WTC11 (cell line): ENCODE measurements around the gene BCL11B. TPM values are rescaled to one million over a fixed set of nuclear protein-coding genes. Genes with fewer than 3 reads are reported as not detected.

ENCODE experiments used
- ATF1 ChIP-seq: sonication (generic); formaldehyde crosslinking; IDR thresholded peaks from 2 replicates; pipeline ENCODE4 v1.8.1; 2023; ENCODE audit warnings: mild to moderate bottlenecking, moderate library complexity, missing genetic modification reagents
- CBFB ChIP-seq: sonication (generic); formaldehyde crosslinking; IDR thresholded peaks from 2 replicates; pipeline ENCODE4 v1.8.1; 2022; ENCODE audit warnings: mild to moderate bottlenecking, low read depth, missing genetic modification reagents
- FOXJ3 ChIP-seq: sonication (generic); formaldehyde crosslinking; IDR thresholded peaks from 2 replicates; pipeline ENCODE4 v1.9.0; 2021; ENCODE audit warnings: missing genetic modification reagents, mild to moderate bottlenecking, borderline replicate concordance
- IRF2 ChIP-seq: sonication (generic); formaldehyde crosslinking; IDR thresholded peaks from 2 replicates; pipeline ENCODE4 v1.8.0; 2022; ENCODE audit warnings: low read depth, missing genetic modification reagents, borderline replicate concordance
- MYBL2 ChIP-seq: sonication (generic); formaldehyde crosslinking; IDR thresholded peaks from 2 replicates; pipeline ENCODE4 v1.8.1; 2023; ENCODE audit warnings: mild to moderate bottlenecking, moderate library complexity, missing genetic modification reagents
- NR2C2 ChIP-seq: sonication (generic); formaldehyde crosslinking; IDR thresholded peaks from 2 replicates; pipeline ENCODE4 v1.8.0; 2022; ENCODE audit warnings: mild to moderate bottlenecking, missing genetic modification reagents
- TCF7 ChIP-seq: sonication (generic); formaldehyde crosslinking; IDR thresholded peaks from 2 replicates; pipeline ENCODE4 v1.8.0; 2022; ENCODE audit warnings: mild to moderate bottlenecking, low read depth, missing genetic modification reagents, moderate library complexity
- TEAD1 ChIP-seq: sonication (generic); formaldehyde crosslinking; IDR thresholded peaks from 2 replicates; pipeline ENCODE4 v1.8.0; 2022; ENCODE audit warnings: mild to moderate bottlenecking, missing genetic modification reagents
- TEAD4 ChIP-seq: sonication (generic); formaldehyde crosslinking; IDR thresholded peaks from 2 replicates; pipeline ENCODE4 v1.8.0; 2022; ENCODE audit warnings: mild to moderate bottlenecking, missing genetic modification reagents
- TP53 ChIP-seq: sonication (generic); formaldehyde crosslinking; IDR thresholded peaks from 2 replicates; pipeline ENCODE4 v1.8.1; 2023; ENCODE audit warnings: mild to moderate bottlenecking, missing genetic modification reagents
- ZNF317 ChIP-seq: sonication (generic); formaldehyde crosslinking; IDR thresholded peaks from 2 replicates; pipeline ENCODE4 v1.8.1; 2023; ENCODE audit warnings: low read depth, mild to moderate bottlenecking, moderate library complexity, missing genetic modification reagents, borderline replicate concordance
- ZNF423 ChIP-seq: fragments of 250-450 bp; sonication (Bioruptor Pico); IDR thresholded peaks from 2 replicates; pipeline ENCODE4 v2.1.2; 2022; ENCODE audit warnings: mild to moderate bottlenecking, moderate library complexity
- total RNA-seq: library from RNA; stranded (reverse); gene quantifications from 3 replicates; pipeline ENCODE4 v1.2.3, GENCODE V29; 2021
- TF ChIP-seq, protein P1 (sequence below): sonication (generic); formaldehyde crosslinking; IDR thresholded peaks from 2 replicates; pipeline ENCODE4 v1.8.0; 2022; ENCODE audit warnings: missing genetic modification reagents
- TF ChIP-seq, protein P2 (sequence below): sonication (generic); formaldehyde crosslinking; IDR thresholded peaks from 2 replicates; pipeline ENCODE4 v1.8.1; 2023; ENCODE audit warnings: mild to moderate bottlenecking, missing genetic modification reagents, borderline replicate concordance
- TF ChIP-seq, protein P3 (sequence below): fragments of 200-600 bp; IDR thresholded peaks from 2 replicates; pipeline ENCODE4 v1.8.0; 2022; ENCODE audit warnings: antibody characterized with exemption
- TF ChIP-seq, protein P4 (sequence below): sonication (generic); formaldehyde crosslinking; IDR thresholded peaks from 2 replicates; pipeline ENCODE4 v1.8.0; 2022; ENCODE audit warnings: mild to moderate bottlenecking, missing genetic modification reagents
- TF ChIP-seq, protein P5 (sequence below): fragments of 250-450 bp; sonication (Bioruptor Pico); IDR thresholded peaks from 2 replicates; pipeline ENCODE4 v1.8.0; 2021; ENCODE audit warnings: mild to moderate bottlenecking
- TF ChIP-seq, protein P6 (sequence below): sonication (generic); formaldehyde crosslinking; IDR thresholded peaks from 2 replicates; pipeline ENCODE4 v1.8.1; 2023; ENCODE audit warnings: mild to moderate bottlenecking, missing genetic modification reagents, moderate library complexity
- TF ChIP-seq, protein P7 (sequence below): sonication (generic); formaldehyde crosslinking; IDR thresholded peaks from 2 replicates; pipeline ENCODE4 v1.8.1; 2023; ENCODE audit warnings: mild to moderate bottlenecking, missing genetic modification reagents, moderate library complexity
- TF ChIP-seq, protein P8 (sequence below): fragments of 250-450 bp; sonication (Bioruptor Pico); IDR thresholded peaks from 2 replicates; pipeline ENCODE4 v1.9.0; 2021; ENCODE audit warnings: mild to moderate bottlenecking

BCL11B gene
- total RNA-seq, 1 experiment from 2014 or later, result 9.1 TPM

DNA sequence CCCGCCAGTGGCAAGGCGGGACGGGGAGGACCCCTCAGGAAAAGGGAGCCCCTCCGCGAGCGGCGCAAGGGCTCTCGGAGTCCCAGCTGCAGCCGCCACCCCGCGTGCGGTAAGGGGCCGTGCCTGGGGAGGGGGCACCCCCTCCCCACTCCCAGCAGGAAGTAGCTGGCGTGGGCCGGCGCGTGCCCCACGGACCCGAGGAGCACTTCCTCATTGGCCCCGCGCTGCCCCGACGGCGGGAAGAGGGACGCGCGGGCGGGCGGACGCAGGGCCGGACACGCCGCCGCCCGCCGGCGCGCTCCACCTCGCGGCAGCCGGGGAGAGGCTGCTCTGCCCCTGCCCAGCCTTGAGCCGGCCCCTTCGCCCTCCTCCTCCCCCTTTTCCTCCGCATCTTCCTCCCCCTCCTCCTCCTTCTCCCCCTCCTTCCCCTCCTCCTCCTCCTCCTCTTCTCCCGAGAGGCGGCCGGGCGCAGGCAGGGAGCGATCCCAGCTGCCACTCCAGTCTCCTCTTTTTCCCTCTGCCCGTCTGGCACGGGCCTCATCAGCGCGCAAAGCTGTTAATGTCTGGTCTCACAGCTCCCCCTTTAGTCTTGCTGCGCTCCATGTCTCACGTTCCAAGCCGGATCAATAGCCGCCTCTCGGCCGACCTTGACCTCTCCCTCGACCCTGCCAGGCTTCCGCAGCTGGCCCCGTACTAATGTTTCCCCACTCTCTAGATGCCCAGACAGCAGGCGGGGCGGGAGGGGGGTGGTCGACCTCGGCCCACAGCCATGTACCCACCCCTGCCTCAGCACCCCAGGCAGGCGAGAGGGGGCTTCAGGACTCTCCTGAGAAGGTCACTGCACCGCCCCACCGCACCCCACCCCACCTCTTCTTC, 2.6 kb upstream of the BCL11B start (continued):
- TF ChIP-seq, protein P1, sequence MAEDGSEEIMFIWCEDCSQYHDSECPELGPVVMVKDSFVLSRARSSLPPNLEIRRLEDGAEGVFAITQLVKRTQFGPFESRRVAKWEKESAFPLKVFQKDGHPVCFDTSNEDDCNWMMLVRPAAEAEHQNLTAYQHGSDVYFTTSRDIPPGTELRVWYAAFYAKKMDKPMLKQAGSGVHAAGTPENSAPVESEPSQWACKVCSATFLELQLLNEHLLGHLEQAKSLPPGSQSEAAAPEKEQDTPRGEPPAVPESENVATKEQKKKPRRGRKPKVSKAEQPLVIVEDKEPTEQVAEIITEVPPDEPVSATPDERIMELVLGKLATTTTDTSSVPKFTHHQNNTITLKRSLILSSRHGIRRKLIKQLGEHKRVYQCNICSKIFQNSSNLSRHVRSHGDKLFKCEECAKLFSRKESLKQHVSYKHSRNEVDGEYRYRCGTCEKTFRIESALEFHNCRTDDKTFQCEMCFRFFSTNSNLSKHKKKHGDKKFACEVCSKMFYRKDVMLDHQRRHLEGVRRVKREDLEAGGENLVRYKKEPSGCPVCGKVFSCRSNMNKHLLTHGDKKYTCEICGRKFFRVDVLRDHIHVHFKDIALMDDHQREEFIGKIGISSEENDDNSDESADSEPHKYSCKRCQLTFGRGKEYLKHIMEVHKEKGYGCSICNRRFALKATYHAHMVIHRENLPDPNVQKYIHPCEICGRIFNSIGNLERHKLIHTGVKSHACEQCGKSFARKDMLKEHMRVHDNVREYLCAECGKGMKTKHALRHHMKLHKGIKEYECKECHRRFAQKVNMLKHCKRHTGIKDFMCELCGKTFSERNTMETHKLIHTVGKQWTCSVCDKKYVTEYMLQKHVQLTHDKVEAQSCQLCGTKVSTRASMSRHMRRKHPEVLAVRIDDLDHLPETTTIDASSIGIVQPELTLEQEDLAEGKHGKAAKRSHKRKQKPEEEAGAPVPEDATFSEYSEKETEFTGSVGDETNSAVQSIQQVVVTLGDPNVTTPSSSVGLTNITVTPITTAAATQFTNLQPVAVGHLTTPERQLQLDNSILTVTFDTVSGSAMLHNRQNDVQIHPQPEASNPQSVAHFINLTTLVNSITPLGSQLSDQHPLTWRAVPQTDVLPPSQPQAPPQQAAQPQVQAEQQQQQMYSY (CRISPR knock-in tag), result peak; percentile 99
- no peak for TF ChIP-seq IRF2 (CRISPR knock-in tag)
- no peak for TF ChIP-seq TEAD4 (CRISPR knock-in tag)
- TF ChIP-seq, protein P2, sequence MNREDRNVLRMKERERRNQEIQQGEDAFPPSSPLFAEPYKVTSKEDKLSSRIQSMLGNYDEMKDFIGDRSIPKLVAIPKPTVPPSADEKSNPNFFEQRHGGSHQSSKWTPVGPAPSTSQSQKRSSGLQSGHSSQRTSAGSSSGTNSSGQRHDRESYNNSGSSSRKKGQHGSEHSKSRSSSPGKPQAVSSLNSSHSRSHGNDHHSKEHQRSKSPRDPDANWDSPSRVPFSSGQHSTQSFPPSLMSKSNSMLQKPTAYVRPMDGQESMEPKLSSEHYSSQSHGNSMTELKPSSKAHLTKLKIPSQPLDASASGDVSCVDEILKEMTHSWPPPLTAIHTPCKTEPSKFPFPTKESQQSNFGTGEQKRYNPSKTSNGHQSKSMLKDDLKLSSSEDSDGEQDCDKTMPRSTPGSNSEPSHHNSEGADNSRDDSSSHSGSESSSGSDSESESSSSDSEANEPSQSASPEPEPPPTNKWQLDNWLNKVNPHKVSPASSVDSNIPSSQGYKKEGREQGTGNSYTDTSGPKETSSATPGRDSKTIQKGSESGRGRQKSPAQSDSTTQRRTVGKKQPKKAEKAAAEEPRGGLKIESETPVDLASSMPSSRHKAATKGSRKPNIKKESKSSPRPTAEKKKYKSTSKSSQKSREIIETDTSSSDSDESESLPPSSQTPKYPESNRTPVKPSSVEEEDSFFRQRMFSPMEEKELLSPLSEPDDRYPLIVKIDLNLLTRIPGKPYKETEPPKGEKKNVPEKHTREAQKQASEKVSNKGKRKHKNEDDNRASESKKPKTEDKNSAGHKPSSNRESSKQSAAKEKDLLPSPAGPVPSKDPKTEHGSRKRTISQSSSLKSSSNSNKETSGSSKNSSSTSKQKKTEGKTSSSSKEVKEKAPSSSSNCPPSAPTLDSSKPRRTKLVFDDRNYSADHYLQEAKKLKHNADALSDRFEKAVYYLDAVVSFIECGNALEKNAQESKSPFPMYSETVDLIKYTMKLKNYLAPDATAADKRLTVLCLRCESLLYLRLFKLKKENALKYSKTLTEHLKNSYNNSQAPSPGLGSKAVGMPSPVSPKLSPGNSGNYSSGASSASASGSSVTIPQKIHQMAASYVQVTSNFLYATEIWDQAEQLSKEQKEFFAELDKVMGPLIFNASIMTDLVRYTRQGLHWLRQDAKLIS (CRISPR knock-in tag), result no peak; the same call in 1 of the 2 replicates
- TF ChIP-seq, protein P3, sequence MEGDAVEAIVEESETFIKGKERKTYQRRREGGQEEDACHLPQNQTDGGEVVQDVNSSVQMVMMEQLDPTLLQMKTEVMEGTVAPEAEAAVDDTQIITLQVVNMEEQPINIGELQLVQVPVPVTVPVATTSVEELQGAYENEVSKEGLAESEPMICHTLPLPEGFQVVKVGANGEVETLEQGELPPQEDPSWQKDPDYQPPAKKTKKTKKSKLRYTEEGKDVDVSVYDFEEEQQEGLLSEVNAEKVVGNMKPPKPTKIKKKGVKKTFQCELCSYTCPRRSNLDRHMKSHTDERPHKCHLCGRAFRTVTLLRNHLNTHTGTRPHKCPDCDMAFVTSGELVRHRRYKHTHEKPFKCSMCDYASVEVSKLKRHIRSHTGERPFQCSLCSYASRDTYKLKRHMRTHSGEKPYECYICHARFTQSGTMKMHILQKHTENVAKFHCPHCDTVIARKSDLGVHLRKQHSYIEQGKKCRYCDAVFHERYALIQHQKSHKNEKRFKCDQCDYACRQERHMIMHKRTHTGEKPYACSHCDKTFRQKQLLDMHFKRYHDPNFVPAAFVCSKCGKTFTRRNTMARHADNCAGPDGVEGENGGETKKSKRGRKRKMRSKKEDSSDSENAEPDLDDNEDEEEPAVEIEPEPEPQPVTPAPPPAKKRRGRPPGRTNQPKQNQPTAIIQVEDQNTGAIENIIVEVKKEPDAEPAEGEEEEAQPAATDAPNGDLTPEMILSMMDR, result no peak
- no peak for TF ChIP-seq NR2C2 (CRISPR knock-in tag)
- TF ChIP-seq, protein P4, sequence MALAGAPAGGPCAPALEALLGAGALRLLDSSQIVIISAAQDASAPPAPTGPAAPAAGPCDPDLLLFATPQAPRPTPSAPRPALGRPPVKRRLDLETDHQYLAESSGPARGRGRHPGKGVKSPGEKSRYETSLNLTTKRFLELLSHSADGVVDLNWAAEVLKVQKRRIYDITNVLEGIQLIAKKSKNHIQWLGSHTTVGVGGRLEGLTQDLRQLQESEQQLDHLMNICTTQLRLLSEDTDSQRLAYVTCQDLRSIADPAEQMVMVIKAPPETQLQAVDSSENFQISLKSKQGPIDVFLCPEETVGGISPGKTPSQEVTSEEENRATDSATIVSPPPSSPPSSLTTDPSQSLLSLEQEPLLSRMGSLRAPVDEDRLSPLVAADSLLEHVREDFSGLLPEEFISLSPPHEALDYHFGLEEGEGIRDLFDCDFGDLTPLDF, result no peak
- 0 out of 2 replicates have a peak, but pooled peaks have one; percentile 66 for TF ChIP-seq CBFB (CRISPR knock-in tag)
- no peak for TF ChIP-seq TCF7 (CRISPR knock-in tag)
- TF ChIP-seq, protein P5, sequence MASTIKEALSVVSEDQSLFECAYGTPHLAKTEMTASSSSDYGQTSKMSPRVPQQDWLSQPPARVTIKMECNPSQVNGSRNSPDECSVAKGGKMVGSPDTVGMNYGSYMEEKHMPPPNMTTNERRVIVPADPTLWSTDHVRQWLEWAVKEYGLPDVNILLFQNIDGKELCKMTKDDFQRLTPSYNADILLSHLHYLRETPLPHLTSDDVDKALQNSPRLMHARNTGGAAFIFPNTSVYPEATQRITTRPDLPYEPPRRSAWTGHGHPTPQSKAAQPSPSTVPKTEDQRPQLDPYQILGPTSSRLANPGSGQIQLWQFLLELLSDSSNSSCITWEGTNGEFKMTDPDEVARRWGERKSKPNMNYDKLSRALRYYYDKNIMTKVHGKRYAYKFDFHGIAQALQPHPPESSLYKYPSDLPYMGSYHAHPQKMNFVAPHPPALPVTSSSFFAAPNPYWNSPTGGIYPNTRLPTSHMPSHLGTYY, result no peak
- TF ChIP-seq, protein P6, sequence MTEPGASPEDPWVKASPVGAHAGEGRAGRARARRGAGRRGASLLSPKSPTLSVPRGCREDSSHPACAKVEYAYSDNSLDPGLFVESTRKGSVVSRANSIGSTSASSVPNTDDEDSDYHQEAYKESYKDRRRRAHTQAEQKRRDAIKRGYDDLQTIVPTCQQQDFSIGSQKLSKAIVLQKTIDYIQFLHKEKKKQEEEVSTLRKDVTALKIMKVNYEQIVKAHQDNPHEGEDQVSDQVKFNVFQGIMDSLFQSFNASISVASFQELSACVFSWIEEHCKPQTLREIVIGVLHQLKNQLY (CRISPR knock-in tag), result no peak
- no peak for TF ChIP-seq ATF1 (CRISPR knock-in tag)
- TF ChIP-seq MYBL2 (CRISPR knock-in tag), result no peak
- TF ChIP-seq, protein P7, sequence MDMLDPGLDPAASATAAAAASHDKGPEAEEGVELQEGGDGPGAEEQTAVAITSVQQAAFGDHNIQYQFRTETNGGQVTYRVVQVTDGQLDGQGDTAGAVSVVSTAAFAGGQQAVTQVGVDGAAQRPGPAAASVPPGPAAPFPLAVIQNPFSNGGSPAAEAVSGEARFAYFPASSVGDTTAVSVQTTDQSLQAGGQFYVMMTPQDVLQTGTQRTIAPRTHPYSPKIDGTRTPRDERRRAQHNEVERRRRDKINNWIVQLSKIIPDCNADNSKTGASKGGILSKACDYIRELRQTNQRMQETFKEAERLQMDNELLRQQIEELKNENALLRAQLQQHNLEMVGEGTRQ (CRISPR knock-in tag), result no peak
- no peak for TF ChIP-seq ZNF423 (CRISPR knock-in tag)
- TF ChIP-seq TEAD1 (CRISPR knock-in tag), result peak; percentile 56; the same call in 1 of the 2 replicates
- TF ChIP-seq, protein P8, sequence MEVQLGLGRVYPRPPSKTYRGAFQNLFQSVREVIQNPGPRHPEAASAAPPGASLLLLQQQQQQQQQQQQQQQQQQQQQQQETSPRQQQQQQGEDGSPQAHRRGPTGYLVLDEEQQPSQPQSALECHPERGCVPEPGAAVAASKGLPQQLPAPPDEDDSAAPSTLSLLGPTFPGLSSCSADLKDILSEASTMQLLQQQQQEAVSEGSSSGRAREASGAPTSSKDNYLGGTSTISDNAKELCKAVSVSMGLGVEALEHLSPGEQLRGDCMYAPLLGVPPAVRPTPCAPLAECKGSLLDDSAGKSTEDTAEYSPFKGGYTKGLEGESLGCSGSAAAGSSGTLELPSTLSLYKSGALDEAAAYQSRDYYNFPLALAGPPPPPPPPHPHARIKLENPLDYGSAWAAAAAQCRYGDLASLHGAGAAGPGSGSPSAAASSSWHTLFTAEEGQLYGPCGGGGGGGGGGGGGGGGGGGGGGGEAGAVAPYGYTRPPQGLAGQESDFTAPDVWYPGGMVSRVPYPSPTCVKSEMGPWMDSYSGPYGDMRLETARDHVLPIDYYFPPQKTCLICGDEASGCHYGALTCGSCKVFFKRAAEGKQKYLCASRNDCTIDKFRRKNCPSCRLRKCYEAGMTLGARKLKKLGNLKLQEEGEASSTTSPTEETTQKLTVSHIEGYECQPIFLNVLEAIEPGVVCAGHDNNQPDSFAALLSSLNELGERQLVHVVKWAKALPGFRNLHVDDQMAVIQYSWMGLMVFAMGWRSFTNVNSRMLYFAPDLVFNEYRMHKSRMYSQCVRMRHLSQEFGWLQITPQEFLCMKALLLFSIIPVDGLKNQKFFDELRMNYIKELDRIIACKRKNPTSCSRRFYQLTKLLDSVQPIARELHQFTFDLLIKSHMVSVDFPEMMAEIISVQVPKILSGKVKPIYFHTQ (CRISPR knock-in tag), result no peak
- TF ChIP-seq FOXJ3 (CRISPR knock-in tag), result no peak
- TF ChIP-seq ZNF317 (CRISPR knock-in tag), result no peak
- TF ChIP-seq TP53 (CRISPR knock-in tag), result no peak
